ENCODE measurements around the gene COX6B2.

The COX6B2 gene

DNA sequence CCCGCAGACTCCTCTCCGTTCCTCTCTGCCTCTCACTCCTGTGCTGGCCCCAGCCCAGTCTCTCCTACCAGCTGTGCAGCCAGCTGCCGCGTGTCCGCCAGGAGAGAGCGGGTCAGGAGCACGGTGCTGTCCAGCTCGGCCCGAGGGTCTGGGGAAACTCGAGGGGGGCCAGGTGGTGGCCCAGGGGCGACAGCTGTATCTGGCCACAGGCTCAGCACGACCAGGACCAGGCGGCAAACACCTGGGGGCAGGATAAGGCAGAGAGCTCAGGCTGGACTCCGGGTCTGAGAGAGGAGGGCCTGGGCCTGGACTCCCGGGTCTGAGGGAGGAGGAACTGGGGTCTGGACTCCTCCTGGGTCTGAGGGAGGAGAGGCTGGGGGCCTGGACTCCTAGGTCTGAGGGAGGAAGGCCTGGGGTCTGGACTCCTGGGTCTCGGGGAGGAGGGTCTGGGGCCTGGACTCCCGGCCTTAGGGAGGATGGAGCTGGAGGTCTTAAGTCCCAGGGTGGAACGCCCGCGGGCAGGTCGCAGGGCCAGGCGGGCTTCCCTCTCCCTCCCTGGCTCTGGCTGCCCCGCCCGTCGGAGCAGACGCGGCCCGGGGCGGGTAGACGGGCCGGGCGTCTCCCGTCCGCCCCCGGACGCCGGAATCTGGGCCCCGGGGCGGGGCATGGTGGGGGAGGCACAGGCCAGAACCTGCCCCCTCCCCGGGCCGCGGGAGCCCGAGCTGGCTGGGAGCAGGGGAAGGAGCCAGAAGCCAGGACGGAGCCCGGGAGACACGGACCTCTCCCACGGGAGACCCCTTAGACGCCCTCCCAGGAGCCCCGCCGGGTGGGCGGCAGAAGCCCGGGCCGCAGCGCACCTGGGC, 14.4 kb upstream of the COX6B2 start:
- Histone ChIP-seq H3K4me1 (ENCODE audit: control insufficient read depth, insufficient read depth, low read length) (peaks cover 5% of the 10 kb centered on the region; the same call in 1 of the 2 replicates), H3K4me3 (ENCODE audit: low read depth, low read length) (peak overlapping the region; percentile 31)
- CTCF ChIA-PET, result interaction anchor here (0.8 to 1.6 kb wide), 4 partner anchors 19 to 194 kb away, joined by 3 to 5 read pairs (median 4); partner anchors contain the start of gene KMT5C
- TF ChIP-seq ZNF423 (tag by site-specific recombination; IDR thresholded peaks at IDR 0.05) (no peak), KLF1 (tag by site-specific recombination; IDR thresholded peaks at IDR 0.05) (peak; percentile 89), ZNF585B (tag by site-specific recombination; IDR thresholded peaks at IDR 0.05) (no peak), SP2 (tag by site-specific recombination; IDR thresholded peaks at IDR 0.05) (peak; percentile 47), ZNF777 (tag by site-specific recombination; IDR thresholded peaks at IDR 0.05; ENCODE audit: borderline replicate concordance) (peak; percentile 70; the same call in 1 of the 2 replicates), EGR2 (tag by site-specific recombination; IDR thresholded peaks at IDR 0.05; ENCODE audit: low read depth) (peak; percentile 76), ZBTB8A (tag by site-specific recombination; IDR thresholded peaks at IDR 0.05) (peak; percentile 61), ZNF202 (tag by site-specific recombination; IDR thresholded peaks at IDR 0.05; ENCODE audit: borderline replicate concordance) (no peak), KLF8 (tag by site-specific recombination; IDR thresholded peaks at IDR 0.05) (peak; percentile 28; the same call in 1 of the 2 replicates), KLF9 (tag by site-specific recombination; IDR thresholded peaks at IDR 0.05; ENCODE audit: low read depth) (peak; percentile 30; the same call in 1 of the 2 replicates), ZFHX2 (tag by site-specific recombination; conservative IDR thresholded peaks at IDR 0.05) (peak; percentile 91), ZNF433 (tag by site-specific recombination; IDR thresholded peaks at IDR 0.05; ENCODE audit: low read depth) (no peak), HOXA7 (CRISPR knock-in tag; IDR thresholded peaks at IDR 0.05; ENCODE audit: borderline replicate concordance) (no peak), ZNF561 (tag by site-specific recombination; IDR thresholded peaks at IDR 0.05; ENCODE audit: borderline replicate concordance) (0 out of 2 replicates have a peak, but pooled peaks have one; percentile 33), GLIS1 (tag by site-specific recombination; IDR thresholded peaks at IDR 0.05) (peak; percentile 50), HOXC10 (CRISPR knock-in tag; IDR thresholded peaks at IDR 0.05) (no peak), ZBTB20 (tag by site-specific recombination; IDR thresholded peaks at IDR 0.05) (peak; percentile 81), SP3 (tag by site-specific recombination; IDR thresholded peaks at IDR 0.05) (peak; percentile 60), GLIS2 (tag by site-specific recombination; IDR thresholded peaks at IDR 0.05) (peak; percentile 6; the same call in 1 of the 2 replicates)
- TF ChIP-seq, protein P1, sequence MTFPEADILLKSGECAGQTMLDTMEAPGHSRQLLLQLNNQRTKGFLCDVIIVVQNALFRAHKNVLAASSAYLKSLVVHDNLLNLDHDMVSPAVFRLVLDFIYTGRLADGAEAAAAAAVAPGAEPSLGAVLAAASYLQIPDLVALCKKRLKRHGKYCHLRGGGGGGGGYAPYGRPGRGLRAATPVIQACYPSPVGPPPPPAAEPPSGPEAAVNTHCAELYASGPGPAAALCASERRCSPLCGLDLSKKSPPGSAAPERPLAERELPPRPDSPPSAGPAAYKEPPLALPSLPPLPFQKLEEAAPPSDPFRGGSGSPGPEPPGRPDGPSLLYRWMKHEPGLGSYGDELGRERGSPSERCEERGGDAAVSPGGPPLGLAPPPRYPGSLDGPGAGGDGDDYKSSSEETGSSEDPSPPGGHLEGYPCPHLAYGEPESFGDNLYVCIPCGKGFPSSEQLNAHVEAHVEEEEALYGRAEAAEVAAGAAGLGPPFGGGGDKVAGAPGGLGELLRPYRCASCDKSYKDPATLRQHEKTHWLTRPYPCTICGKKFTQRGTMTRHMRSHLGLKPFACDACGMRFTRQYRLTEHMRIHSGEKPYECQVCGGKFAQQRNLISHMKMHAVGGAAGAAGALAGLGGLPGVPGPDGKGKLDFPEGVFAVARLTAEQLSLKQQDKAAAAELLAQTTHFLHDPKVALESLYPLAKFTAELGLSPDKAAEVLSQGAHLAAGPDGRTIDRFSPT (tag by site-specific recombination; IDR thresholded peaks at IDR 0.05), result peak; percentile 19; the same call in 1 of the 2 replicates
- TF ChIP-seq, protein P2, sequence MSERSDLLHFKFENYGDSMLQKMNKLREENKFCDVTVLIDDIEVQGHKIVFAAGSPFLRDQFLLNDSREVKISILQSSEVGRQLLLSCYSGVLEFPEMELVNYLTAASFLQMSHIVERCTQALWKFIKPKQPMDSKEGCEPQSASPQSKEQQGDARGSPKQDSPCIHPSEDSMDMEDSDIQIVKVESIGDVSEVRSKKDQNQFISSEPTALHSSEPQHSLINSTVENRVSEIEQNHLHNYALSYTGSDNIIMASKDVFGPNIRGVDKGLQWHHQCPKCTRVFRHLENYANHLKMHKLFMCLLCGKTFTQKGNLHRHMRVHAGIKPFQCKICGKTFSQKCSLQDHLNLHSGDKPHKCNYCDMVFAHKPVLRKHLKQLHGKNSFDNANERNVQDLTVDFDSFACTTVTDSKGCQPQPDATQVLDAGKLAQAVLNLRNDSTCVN (tag by site-specific recombination; optimal IDR thresholded peaks at IDR 0.05), result peak; percentile 22
- TF ChIP-seq, protein P3, sequence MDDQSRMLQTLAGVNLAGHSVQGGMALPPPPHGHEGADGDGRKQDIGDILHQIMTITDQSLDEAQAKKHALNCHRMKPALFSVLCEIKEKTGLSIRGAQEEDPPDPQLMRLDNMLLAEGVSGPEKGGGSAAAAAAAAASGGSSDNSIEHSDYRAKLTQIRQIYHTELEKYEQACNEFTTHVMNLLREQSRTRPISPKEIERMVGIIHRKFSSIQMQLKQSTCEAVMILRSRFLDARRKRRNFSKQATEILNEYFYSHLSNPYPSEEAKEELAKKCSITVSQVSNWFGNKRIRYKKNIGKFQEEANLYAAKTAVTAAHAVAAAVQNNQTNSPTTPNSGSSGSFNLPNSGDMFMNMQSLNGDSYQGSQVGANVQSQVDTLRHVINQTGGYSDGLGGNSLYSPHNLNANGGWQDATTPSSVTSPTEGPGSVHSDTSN (CRISPR knock-in tag; IDR thresholded peaks at IDR 0.05), result peak; percentile 60; the same call in 1 of the 2 replicates
- TF ChIP-seq, protein P4, sequence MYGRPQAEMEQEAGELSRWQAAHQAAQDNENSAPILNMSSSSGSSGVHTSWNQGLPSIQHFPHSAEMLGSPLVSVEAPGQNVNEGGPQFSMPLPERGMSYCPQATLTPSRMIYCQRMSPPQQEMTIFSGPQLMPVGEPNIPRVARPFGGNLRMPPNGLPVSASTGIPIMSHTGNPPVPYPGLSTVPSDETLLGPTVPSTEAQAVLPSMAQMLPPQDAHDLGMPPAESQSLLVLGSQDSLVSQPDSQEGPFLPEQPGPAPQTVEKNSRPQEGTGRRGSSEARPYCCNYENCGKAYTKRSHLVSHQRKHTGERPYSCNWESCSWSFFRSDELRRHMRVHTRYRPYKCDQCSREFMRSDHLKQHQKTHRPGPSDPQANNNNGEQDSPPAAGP (tag by site-specific recombination; IDR thresholded peaks at IDR 0.05), result 0 out of 2 replicates have a peak, but pooled peaks have one; percentile 28
- TF ChIP-seq, protein P5, sequence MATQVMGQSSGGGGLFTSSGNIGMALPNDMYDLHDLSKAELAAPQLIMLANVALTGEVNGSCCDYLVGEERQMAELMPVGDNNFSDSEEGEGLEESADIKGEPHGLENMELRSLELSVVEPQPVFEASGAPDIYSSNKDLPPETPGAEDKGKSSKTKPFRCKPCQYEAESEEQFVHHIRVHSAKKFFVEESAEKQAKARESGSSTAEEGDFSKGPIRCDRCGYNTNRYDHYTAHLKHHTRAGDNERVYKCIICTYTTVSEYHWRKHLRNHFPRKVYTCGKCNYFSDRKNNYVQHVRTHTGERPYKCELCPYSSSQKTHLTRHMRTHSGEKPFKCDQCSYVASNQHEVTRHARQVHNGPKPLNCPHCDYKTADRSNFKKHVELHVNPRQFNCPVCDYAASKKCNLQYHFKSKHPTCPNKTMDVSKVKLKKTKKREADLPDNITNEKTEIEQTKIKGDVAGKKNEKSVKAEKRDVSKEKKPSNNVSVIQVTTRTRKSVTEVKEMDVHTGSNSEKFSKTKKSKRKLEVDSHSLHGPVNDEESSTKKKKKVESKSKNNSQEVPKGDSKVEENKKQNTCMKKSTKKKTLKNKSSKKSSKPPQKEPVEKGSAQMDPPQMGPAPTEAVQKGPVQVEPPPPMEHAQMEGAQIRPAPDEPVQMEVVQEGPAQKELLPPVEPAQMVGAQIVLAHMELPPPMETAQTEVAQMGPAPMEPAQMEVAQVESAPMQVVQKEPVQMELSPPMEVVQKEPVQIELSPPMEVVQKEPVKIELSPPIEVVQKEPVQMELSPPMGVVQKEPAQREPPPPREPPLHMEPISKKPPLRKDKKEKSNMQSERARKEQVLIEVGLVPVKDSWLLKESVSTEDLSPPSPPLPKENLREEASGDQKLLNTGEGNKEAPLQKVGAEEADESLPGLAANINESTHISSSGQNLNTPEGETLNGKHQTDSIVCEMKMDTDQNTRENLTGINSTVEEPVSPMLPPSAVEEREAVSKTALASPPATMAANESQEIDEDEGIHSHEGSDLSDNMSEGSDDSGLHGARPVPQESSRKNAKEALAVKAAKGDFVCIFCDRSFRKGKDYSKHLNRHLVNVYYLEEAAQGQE (tag by site-specific recombination; IDR thresholded peaks at IDR 0.05), result peak; percentile 53; the same call in 1 of the 2 replicates
- TF ChIP-seq, protein P6, sequence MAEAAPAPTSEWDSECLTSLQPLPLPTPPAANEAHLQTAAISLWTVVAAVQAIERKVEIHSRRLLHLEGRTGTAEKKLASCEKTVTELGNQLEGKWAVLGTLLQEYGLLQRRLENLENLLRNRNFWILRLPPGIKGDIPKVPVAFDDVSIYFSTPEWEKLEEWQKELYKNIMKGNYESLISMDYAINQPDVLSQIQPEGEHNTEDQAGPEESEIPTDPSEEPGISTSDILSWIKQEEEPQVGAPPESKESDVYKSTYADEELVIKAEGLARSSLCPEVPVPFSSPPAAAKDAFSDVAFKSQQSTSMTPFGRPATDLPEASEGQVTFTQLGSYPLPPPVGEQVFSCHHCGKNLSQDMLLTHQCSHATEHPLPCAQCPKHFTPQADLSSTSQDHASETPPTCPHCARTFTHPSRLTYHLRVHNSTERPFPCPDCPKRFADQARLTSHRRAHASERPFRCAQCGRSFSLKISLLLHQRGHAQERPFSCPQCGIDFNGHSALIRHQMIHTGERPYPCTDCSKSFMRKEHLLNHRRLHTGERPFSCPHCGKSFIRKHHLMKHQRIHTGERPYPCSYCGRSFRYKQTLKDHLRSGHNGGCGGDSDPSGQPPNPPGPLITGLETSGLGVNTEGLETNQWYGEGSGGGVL (tag by site-specific recombination; IDR thresholded peaks at IDR 0.05), result peak; percentile 90

More for the DNA sequence above, 14.4 kb upstream of the COX6B2 start:
- no peak overlapping the region for H3K27ac ChIP-seq (ENCODE audit: extremely low read depth, low read depth, low read length)
- no peaks in the 10 kb centered on the region for H3K36me3 ChIP-seq (ENCODE audit: control insufficient read depth in 2 of 2, insufficient read depth in 1 of 2, low read length in 2 of 2)
- H3K9me3 ChIP-seq (ENCODE audit: control insufficient read depth, insufficient read depth, low read depth, low read length), result no peaks in the 10 kb centered on the region
- POLR2A ChIA-PET, result interaction anchor here (1.2 to 2.8 kb wide), 10 partner anchors 13 to 39 kb away, joined by 3 to 20 read pairs (median 6); partner anchors contain the start of genes KMT5C and UBE2S

Measured in HEK293 (cell line).